Brain microvascular endothelial cell (primary cell): ENCODE data around the gene DHRS11.

ENCODE experiments used
- DNase-seq: peaks from one replicate; pipeline ENCODE4 v3.0.0-alpha.2; 2020
- H3K27ac ChIP-seq: fragments of 250-450 bp; sonication (Bioruptor Pico); 2 replicates; pipeline ENCODE4 v1.5.1; 2020; ENCODE audit warnings: mild to moderate bottlenecking, moderate library complexity
- H3K27me3 ChIP-seq: fragments of 250-450 bp; sonication (Bioruptor Pico); replicated peaks from 2 replicates; pipeline ENCODE4 v1.5.1; 2020; ENCODE audit warnings: mild to moderate bottlenecking
- H3K36me3 ChIP-seq: fragments of 250-450 bp; sonication (Bioruptor Pico); replicated peaks from 2 replicates; pipeline ENCODE4 v1.5.1; 2020; ENCODE audit warnings: mild to moderate bottlenecking
- H3K4me3 ChIP-seq: 2 replicates; pipeline ENCODE4 v1.5.1; 2011; ENCODE audit warnings: low read depth, mild to moderate bottlenecking, control low read depth, low read length, moderate library complexity
- in situ Hi-C: cut with HindIII; loops from 2 replicates; pipeline ENCODE4 v1.10.0; 2017; ENCODE audit warnings: low sequenced_read_pairs, low pct_ligation_motif_present
- TF ChIP-seq, protein P1 (sequence below): IDR thresholded peaks from 2 replicates; pipeline ENCODE4 v1.5.1; 2011; ENCODE audit warnings: low read depth, mild to moderate bottlenecking, moderate library complexity, low read length, control low read depth, inconsistent platforms; ENCODE audit errors: missing control alignments

Gene DHRS11

GRCh38 chr17:36608280-36608679 lies 16.6 kb downstream of the DHRS11 start:
- Histone ChIP-seq H3K36me3 (peaks cover 3% of the 10 kb centered on the region), H3K4me3 (no peak overlapping the region), H3K27me3 (no peaks in the 10 kb centered on the region), H3K27ac (no peak overlapping the region)
- in situ Hi-C loops = no loop called here
- TF ChIP-seq, protein P1, sequence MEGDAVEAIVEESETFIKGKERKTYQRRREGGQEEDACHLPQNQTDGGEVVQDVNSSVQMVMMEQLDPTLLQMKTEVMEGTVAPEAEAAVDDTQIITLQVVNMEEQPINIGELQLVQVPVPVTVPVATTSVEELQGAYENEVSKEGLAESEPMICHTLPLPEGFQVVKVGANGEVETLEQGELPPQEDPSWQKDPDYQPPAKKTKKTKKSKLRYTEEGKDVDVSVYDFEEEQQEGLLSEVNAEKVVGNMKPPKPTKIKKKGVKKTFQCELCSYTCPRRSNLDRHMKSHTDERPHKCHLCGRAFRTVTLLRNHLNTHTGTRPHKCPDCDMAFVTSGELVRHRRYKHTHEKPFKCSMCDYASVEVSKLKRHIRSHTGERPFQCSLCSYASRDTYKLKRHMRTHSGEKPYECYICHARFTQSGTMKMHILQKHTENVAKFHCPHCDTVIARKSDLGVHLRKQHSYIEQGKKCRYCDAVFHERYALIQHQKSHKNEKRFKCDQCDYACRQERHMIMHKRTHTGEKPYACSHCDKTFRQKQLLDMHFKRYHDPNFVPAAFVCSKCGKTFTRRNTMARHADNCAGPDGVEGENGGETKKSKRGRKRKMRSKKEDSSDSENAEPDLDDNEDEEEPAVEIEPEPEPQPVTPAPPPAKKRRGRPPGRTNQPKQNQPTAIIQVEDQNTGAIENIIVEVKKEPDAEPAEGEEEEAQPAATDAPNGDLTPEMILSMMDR = no peak
- DNase-seq = no peak

DNA sequence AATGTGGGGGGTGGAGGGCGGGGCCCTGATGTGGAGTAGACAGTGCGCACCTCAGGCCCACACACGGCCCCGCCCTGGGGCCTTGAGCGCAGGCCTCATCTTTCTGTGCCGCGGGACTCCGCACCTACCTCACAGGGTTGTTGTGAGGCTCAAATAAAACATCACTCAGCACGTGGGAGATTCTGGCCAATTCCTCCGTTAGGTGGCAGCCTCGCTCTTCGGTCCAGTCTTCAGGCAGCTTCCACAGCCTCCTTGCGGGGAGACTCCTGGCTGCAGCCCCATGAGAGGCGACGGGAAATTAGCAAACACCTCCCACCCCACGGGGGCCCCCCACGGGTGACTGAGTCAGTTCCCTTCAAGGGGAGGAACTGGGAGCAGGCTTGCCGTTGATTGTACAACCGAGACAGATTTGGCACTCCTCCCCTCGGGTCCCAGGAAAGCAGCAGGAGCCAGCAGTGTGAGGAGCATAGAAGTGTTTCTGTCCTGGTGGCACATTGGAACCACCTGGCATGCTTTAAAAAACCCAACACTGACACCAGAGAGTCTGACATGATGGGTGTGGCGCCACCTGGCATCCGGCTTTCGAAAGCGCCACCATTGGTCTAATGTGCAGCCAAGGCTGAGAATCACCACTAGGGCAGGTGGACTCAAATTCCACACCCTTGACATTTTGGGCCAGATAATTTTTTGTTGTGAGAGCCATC lies 17.3 kb downstream of the DHRS11 start:
- Histone ChIP-seq H3K36me3 (peaks cover 3% of the 10 kb centered on the region), H3K4me3 (no peak overlapping the region), H3K27me3 (no peaks in the 10 kb centered on the region), H3K27ac (no peak overlapping the region)
- in situ Hi-C loops = no loop called here
- peak; percentile 69 for DNase-seq
- TF ChIP-seq, protein P1 = peak; percentile 66

DNA sequence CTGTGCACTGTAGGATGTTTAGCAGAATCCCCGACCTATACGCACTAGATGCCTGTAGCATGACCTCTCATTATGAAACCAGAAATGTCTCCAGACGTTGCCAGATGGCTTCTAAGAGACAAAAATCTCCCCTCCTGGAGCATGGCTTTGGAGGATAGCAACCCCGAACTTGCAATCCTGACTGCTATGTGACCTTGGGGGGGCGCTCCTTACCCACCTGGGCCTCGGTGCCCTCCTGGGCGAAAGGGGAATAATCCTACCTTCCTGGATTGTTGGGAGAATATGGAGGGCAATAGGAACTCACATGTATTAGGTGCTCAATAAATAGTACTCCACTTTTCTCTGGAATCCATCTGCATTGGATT lies 17.8 kb downstream of the DHRS11 start:
- Histone ChIP-seq H3K27me3 (no peaks in the 10 kb centered on the region), H3K36me3 (peaks cover 3% of the 10 kb centered on the region), H3K27ac (no peak overlapping the region), H3K4me3 (no peak overlapping the region)
- TF ChIP-seq, protein P1 = no peak
- in situ Hi-C loops = no loop called here
- no peak for DNase-seq

DNA sequence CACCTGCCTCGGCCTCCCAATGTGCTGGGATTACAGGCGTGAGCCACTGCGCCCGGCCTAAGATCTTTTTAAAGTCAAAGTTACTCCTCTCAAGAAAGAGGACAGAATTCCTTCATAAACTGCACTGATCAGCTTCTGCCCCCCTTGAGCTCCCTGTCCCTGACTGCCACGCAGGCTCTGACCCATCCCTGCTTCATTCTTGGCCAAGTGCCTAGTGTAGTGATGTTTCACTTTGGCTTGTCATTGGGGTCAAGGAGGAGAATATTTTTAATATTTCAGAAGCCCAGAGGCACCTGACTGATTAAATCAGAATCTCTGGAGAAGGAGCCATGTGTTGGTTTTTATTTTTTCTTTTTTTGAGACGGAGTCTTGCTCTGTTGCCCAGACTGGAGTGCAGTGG lies 18.8 kb downstream of the DHRS11 start:
- Histone ChIP-seq H3K4me3 (no peak overlapping the region), H3K36me3 (peaks cover 3% of the 10 kb centered on the region), H3K27me3 (no peaks in the 10 kb centered on the region), H3K27ac (no peak overlapping the region)
- TF ChIP-seq, protein P1 = no peak
- no peak for DNase-seq
- in situ Hi-C loops = no loop called here

DNA sequence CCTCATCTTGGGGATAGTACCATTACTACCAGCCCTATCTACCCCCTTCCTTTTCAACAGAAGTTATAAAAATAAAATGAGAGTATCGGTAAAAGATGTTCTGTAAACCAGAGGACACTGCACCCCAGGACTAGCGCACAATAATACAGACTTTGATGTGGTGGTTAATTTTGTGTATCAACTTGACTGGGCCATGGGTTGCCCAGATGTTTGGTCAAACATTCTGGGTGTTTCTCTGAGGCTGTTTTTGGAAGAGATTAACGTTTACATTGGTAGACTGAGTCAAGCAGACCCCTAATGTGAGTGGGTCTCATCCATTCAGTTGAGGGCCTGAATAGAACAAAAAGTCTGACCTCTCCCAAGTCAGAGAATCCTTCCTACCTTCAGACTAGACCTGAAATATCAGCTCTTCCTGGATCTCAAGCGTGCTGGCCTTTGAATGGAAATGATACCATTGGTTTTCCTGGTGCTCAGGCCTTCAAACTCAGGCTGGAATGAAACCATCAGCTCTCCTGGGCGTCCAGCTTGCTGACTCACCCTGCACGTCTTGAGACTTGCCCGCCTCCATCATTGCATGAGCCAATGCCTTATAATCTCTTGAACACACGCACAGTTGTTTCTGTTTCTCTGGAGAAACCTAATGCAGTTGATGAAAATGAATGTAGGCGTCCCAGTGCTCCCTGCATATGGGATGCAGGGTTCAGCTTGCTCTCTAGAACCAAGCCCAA lies 19.8 kb downstream of the DHRS11 start:
- Histone ChIP-seq H3K4me3 (no peak overlapping the region), H3K27ac (no peak overlapping the region)
- DNase-seq = peak; percentile 82

More for the DNA sequence above, 19.8 kb downstream of the DHRS11 start:
- Histone ChIP-seq H3K27me3 (no peaks in the 10 kb centered on the region), H3K36me3 (peaks cover 3% of the 10 kb centered on the region)
- TF ChIP-seq, protein P1 = no peak
- in situ Hi-C loops = no loop called here
